Measurements from ENCODE around the gene SAC3D1. TPM values are rescaled to one million over a fixed set of nuclear protein-coding genes. Genes with fewer than 3 reads are reported as not detected.

The SAC3D1 gene
- total and polyA plus RNA-seq, 2 of the 8 experiments (the other 6 are each of a cell fraction or from before 2014, with no cell fraction given), result 19.4 to 25.8 TPM

DNA sequence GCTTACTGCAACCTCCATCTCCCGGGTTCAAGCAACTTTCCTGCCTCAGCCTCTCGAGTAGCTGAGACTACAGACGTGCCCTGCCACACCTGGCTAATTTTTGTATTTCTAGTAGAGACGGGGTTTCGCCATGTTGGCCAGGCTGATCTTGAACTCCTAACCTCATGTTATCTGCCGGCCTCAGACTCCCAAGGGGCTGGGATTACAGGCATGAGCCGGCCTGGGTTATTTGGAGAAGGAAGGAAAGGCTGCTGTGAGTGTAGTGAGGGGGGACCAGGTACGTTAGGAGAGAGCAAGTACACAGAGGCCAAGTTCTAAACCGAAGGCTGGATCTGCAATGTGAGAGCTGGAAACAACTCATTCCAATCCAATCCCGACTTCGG is 44.7 kb upstream of the SAC3D1 start:
- DNase-seq (ENCODE audit: low read depth in 1 of 2, low spot score in 2 of 2) (no peak), FAIRE-seq (no peak)
- Histone ChIP-seq H3K9me3 (ENCODE audit: insufficient read depth in 2 of 2, low read depth in 1 of 2, low read length in 1 of 2) (no peaks in the 10 kb centered on the region), H4K91ac (replicated peaks; ENCODE audit: insufficient read length, low read length) (no peak overlapping the region), H3K23me2 (ENCODE audit: low read depth, low read length) (no peaks in the 10 kb centered on the region), H2BK5ac (ENCODE audit: low read depth, low read length) (peak overlapping the region; percentile 78; the same call in 1 of the 2 replicates), H4K20me1 (replicated peaks in 1 of 2; ENCODE audit: control insufficient read depth in 1 of 2, insufficient read depth in 2 of 2, low read length in 2 of 2) (no peaks in the 10 kb centered on the region), H2AFZ (ENCODE audit: low read length) (peak overlapping the region; percentile 52), H3K18ac (ENCODE audit: extremely low read depth, low read length) (peak overlapping the region; percentile 72; the same call in 1 of the 2 replicates), H3K4ac (replicated peaks; ENCODE audit: insufficient read length, low read depth, low read length) (no peak overlapping the region), H3K9ac (replicated peaks in 1 of 4; ENCODE audit: extremely low read depth in 1 of 4, low read depth in 3 of 4, low read length in 3 of 4) (no peak overlapping the region; a peak in 1 of 7 replicates), H3K36me3 (ENCODE audit: control insufficient read depth in 2 of 4, insufficient read depth in 4 of 4, low read length in 3 of 4) (no peaks in the 10 kb centered on the region), H2AK5ac (ENCODE audit: low read depth, low read length) (no peak overlapping the region), H3K27ac (ENCODE audit: low read depth, low read length) (no peak overlapping the region), H3K23ac (ENCODE audit: insufficient read length) (no peak overlapping the region), H2BK20ac (ENCODE audit: low read length) (no peak overlapping the region), H3K4me2 (ENCODE audit: insufficient read depth in 1 of 2, low read depth in 2 of 2, low read length in 2 of 2) (peak overlapping the region; percentile 1 to 58; a peak in 3 of 4 replicates), H4K5ac (ENCODE audit: insufficient read length, low read depth, low read length) (no peak overlapping the region), H2BK12ac (ENCODE audit: low read depth, low read length) (0 out of 2 replicates have a peak overlapping the region, but pooled peaks have one; percentile 63), H3K79me2 (ENCODE audit: control insufficient read depth in 1 of 2, insufficient read depth in 2 of 2, low read length in 2 of 2) (no peaks in the 10 kb centered on the region), H3K4me1 (replicated peaks in 1 of 4; ENCODE audit: control insufficient read depth in 3 of 4, insufficient read depth in 4 of 4, low read length in 3 of 4) (peaks cover 0 to 9% (median 1%) of the 10 kb centered on the region in 4 experiments; a peak in 2 of 7 replicates), H3K27me3 (replicated peaks in 1 of 4; ENCODE audit: control insufficient read depth in 3 of 4, extremely low read depth in 1 of 4, insufficient read depth in 3 of 4, low read length in 3 of 4) (no peaks in the 10 kb centered on the region), H3K4me3 (ENCODE audit: extremely low read depth in 1 of 4, insufficient read depth in 2 of 4, low read depth in 3 of 4, low read length in 4 of 4) (peak overlapping the region in 3 of 4 experiments; percentile 8 to 36 (median 23); a peak in 4 of 8 replicates), H3K14ac (ENCODE audit: insufficient read length) (no peak overlapping the region), H4K8ac (ENCODE audit: extremely low read depth, insufficient read depth, low read length) (peak overlapping the region; percentile 59; the same call in 1 of the 2 replicates), H3K56ac (replicated peaks; ENCODE audit: insufficient read length, low read depth, low read length) (no peak overlapping the region), H2BK15ac (ENCODE audit: low read length) (peak overlapping the region; percentile 96), H2BK120ac (replicated peaks; ENCODE audit: low read depth, low read length) (no peak overlapping the region), H3K79me1 (ENCODE audit: low read depth, low read length) (no peaks in the 10 kb centered on the region)
- WGBS, 2 experiments (ENCODE audit: extremely low coverage in 1 of 2, insufficient coverage in 1 of 2, insufficient read length in 1 of 2, insufficient replicate concordance in 2 of 2, low coverage in 1 of 2, low lambda C conversion rate in 2 of 2, missing lambda C conversion rate in 1 of 2), result 80% methylated on average over 11 of the region's 11 CpGs; no CpG with 5 or more reads in 1 of the 2 experiments
- TF ChIP-seq SIN3A (conservative IDR thresholded peaks at IDR 0.05 in 1 of 2, IDR thresholded peaks at IDR 0.05 in 1 of 2; ENCODE audit: low read depth in 1 of 2, low read length in 2 of 2) (no peak), SP2 (IDR thresholded peaks at IDR 0.05; ENCODE audit: low read length) (no peak), PHF8 (conservative IDR thresholded peaks at IDR 0.05; ENCODE audit: low read depth, low read length) (no peak), BACH1 (IDR thresholded peaks at IDR 0.05; ENCODE audit: low read length) (no peak), RBBP5 (IDR thresholded peaks at IDR 0.05; ENCODE audit: borderline replicate concordance, low read depth, low read length) (no peak), ASH2L (IDR thresholded peaks at IDR 0.05; ENCODE audit: low read length) (no peak)
- ChIA-PET CTCF (ENCODE audit: partially characterized antibody) (interaction anchor here (0.6 to 6.1 kb wide), 32 partner anchors 8 to 601 kb away, joined by 3 to 65 read pairs (median 5); partner anchors contain the start of genes ARL2, EHD1, GPHA2 and SAC3D1), POLR2A (ENCODE audit: partially characterized antibody) (interaction anchor here (0.6 to 2.8 kb wide), 10 partner anchors 9 to 190 kb away, joined by 3 to 20 read pairs (median 4); partner anchors contain the start of genes ARL2, GPHA2, MEN1 and PPP2R5B)
